GM21381 (cell line): Measurements from ENCODE around the gene SPATS2.

ENCODE experiments used
- ATAC-seq: cut with Tn5 transposase; IDR thresholded peaks from one replicate; pipeline ENCODE4 v1.9.1; 2021; ENCODE audit warnings: mild to moderate bottlenecking, moderate library complexity; ENCODE audit not compliant: unreplicated experiment

The SPATS2 gene

GRCh38 chr12:49458816-49459215, 91.6 kb downstream of the SPATS2 start:
- ATAC-seq: no peak

GRCh38 chr12:49461221-49461620, 94.0 kb downstream of the SPATS2 start:
- ATAC-seq: no peak

- ATAC-seq: no peak
These were observed 95.0 kb downstream of the SPATS2 start for GRCh38 chr12:49462083-49462744.

GRCh38 chr12:49465132-49465531, 97.9 kb downstream of the SPATS2 start:
- ATAC-seq: no peak

GRCh38 chr12:49470986-49471385, 103.7 kb downstream of the SPATS2 start:
- no peak for ATAC-seq

GRCh38 chr12:49471557-49471956, 104.3 kb downstream of the SPATS2 start:
- no peak for ATAC-seq

GRCh38 chr12:49476091-49476490, 108.8 kb downstream of the SPATS2 start:
- no peak for ATAC-seq

GRCh38 chr12:49478949-49479664, 111.8 kb downstream of the SPATS2 start:
- ATAC-seq: no peak

- no peak for ATAC-seq
These were observed 115.1 kb downstream of the SPATS2 start for GRCh38 chr12:49482095-49483051.

GRCh38 chr12:49483619-49484018, 116.4 kb downstream of the SPATS2 start:
- ATAC-seq: no peak

GRCh38 chr12:49487605-49488004, 120.3 kb downstream of the SPATS2 start:
- ATAC-seq: no peak

- ATAC-seq: no peak
These were observed 121.9 kb downstream of the SPATS2 start for GRCh38 chr12:49489154-49489553.

- ATAC-seq: no peak
These were observed 122.5 kb downstream of the SPATS2 start for GRCh38 chr12:49489720-49490119.

- ATAC-seq: no peak
These were observed 124.6 kb downstream of the SPATS2 start for GRCh38 chr12:49491823-49492222.

- ATAC-seq: no peak
These were observed 126.6 kb downstream of the SPATS2 start for GRCh38 chr12:49493900-49494299.

- no peak for ATAC-seq
These were observed 129.4 kb downstream of the SPATS2 start for GRCh38 chr12:49496417-49497360.

- no peak for ATAC-seq
These were observed 134.6 kb downstream of the SPATS2 start for GRCh38 chr12:49501895-49502294.

GRCh38 chr12:49502590-49502989, 135.3 kb downstream of the SPATS2 start:
- no peak for ATAC-seq

GRCh38 chr12:49503674-49504180, 136.5 kb downstream of the SPATS2 start:
- ATAC-seq: no peak

- no peak for ATAC-seq
These were observed 138.4 kb downstream of the SPATS2 start for GRCh38 chr12:49505672-49506071.
